HG03108 (cell line): ENCODE results near the gene MON1B.
A peak's percentile ranks its signal among the peaks of the same experiment; 100 is the strongest.

Experiments used
- ATAC-seq: cut with Tn5 transposase; IDR thresholded peaks from one replicate; pipeline ENCODE4 v1.9.1; 2021; ENCODE audit warnings: moderate library complexity; ENCODE audit not compliant: unreplicated experiment

MON1B gene

GRCh38 chr16:77195411-77195810 lies 4.4 kb downstream of the MON1B start:
- no peak for ATAC-seq

GRCh38 chr16:77197747-77198146 lies 6.8 kb downstream of the MON1B start:
- no peak for ATAC-seq

DNA sequence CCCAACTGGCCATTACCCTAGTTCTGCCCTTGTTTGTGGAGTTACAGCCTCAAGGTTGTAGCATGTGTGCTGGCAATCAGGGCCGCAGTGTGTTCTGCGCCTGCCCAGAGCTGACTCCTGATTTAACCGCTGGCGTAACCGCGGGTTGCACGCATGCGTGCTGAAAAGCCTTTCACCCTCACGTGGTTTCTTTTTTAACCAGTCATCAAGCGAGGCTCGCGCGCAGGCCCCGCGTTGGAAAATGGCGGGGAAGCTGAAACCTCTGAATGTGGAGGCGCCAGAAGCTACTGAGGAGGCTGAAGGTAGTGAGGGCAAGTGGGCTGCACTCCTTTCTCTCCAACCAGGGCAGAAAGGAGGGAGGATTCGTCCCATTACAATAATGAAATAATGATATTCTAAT lies 8.2 kb downstream of the MON1B start, which contains the start of gene SYCE1L:
Gene SYCE1L (plus strand): TSS at position 198 of the 400 bp plus-strand sequence. CDS start 44 bp downstream, at position 242.
- ATAC-seq = no peak

DNA sequence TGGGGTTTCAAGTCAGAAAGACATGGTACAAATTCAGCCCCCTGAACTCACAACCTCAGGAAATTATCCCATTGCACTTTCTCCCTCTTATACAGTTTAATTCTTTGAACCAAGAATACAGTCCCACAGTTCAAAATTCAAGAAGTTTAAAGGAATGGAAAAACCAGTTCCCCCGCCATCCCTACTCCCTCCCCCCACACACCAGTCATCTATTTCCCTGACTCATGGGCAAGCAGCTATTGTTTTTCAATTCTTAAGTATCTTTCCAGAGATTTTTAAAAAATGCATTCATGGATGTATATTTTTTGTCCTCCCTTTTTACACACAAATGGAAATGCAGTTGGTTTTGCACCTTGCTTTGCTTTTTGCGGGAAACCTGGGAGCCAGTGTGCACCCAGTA lies 15.5 kb downstream of the MON1B start:
- ATAC-seq = no peak

- no peak for ATAC-seq
Observed at GRCh38 chr16:77207030-77207429, 16.0 kb downstream of the MON1B start.

DNA sequence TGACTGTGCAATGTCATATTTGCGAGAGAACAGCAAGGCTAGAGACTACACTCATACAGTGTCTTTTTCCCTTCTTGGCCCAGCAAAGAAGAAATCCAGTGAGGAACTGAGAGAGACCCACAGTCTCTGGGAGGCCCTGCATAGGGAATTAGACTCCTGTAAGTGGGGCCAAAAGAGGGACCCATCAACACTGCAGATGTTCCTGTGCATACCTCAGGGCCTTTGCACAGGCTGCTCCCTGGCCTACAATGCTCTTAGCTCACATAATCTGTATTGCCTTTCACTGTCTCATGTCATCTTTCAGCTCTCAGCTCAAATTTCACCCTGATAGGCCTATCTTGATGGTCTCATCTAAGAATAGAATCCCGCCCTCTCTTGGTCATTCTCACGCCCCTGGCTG lies 17.4 kb downstream of the MON1B start:
- ATAC-seq = no peak

DNA sequence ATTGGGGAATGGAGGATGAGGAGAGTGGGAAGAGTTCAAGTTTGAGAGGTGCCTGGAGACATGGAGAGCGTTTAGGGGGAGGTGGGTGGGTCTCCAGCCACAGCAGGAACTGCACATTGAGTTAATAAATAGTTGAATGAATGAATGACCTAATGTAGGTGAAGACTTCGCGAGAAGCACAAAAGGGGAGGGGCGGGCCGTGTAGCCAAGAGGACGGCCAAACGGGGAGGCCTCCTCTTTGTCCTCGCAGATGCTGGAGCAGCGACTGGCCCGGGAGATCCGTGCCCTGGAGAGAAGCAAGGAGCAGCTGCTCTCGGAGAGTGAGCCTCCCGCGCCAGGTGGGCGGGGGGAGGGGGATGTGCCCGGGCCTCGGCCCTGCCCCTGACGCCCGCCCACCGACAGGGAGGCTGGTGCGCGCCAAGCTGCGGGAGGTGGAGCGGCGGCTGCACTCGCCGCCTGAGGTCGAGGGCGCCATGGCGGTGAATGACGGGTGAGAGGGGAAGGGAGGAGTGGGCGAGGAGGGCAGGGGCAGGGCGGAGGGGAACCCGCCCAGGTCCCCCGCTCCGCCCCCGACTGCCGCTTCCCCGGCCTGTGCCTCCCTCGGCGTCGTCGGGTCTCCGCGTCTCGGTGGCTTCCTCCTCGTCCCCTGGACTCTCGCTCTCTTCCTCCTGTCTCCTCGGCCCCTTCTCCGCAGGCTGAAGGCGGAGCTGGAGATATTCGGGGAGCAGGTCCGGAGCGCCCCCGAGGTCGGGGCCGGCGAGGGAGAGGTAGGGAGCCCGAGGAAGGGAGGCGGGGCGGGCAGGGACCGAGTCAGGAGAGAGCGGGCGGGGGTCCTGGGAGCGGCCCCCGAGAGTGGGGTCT lies 21.1 kb downstream of the MON1B start:
- peak; percentile 71 for ATAC-seq

DNA sequence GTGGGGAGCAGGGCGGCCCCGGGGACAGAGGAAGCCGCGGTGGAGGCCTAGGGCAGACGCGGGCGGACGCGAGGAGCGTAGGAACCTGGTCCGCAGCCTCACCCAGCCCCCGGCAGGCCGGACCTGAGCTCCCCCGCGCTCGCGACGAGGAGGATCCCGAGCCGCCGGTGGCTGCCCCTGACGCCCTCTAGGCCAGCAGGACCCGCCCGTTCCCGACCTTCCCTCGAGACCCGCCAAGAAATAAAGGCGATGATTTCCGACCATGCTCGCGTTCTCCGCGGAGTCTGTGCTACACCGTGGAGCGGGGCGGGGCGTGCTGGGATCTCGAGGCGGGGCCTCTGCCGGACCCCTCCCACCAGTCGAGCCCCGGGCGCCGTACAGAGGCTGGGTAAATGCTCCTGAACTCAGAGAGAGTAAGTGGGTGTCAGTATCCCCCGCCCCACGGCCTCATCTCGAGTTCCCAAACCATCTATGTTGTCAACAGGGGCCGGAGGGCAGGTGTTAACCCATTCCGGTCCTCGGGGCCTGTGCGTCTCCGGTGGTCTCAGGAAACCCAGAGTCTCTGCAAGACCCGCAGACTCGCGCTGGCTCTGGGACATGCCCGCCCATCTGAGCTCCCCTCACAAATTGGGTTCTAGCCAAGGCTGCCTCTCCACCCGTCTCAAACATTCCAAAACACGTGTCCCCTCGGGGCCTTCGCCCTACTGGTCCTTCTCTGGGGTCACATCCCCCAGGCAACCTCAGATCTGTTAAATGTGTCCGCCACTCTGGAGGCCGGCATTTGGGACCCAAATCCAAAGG lies 22.0 kb downstream of the MON1B start:
- ATAC-seq = peak; percentile 71

DNA sequence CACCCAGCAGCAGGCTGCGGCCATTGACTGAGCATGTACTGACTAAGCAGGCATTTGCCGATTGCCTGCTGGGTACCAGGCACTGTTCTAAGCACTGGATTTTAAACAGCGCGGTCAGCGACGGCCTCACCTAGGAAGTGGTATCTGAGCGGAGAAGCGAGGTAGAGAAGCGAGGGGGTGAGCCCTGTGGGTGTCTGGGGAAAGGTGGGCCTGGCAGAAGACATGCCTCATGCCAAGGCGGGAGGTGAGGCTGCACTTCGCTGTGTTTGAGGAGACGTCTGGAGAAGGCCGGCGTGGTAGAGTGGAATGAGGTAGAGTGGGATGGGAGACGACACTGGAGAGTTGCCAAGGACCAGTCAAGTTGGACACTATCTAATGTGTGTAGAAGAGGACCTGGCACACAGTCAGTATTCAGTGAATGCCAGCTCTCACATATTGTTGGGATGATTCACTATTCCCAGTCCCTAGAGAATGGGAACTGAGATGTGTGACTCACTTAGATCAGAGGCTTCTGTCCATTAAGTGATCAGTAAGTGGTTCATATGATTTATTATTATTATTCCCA lies 22.6 kb downstream of the MON1B start:
- no peak for ATAC-seq

DNA sequence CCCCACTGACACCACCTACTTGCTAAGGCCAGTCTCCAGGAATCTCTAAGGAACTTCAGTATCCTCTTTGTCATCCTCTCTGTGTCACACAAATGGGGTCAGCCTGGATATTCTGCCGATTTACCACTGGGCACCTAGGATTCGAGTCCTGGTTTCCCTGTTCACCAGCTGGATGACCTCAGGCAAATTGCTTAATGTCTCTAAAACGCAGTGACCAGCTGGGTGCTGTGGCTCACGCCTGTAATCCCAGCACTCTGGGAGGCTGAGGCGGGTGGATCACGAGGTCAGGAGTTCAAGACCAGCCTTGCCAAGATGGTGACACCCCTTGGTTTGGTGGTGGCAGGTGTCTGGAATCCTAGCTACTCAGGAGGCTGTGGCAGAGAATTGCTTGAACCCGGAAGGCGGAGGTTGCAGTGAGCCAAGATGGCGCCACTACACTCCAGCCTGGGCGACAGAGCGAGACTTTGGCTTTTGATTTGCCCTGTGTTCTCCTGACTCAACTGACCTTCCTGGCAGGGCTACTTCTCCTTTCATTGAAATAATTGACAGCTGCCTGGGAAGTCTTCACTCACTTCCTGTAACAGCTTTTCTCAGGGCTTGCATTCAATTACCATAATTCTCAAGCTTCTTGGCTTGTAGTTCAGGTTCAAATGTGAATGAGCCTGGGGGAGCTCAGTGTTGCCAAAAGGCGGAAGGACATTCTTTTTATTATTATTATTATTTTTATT lies 23.6 kb downstream of the MON1B start:
- ATAC-seq = no peak

- no peak for ATAC-seq
Observed at GRCh38 chr16:77219437-77219836, 28.4 kb downstream of the MON1B start.

GRCh38 chr16:77220427-77220826 lies 29.4 kb downstream of the MON1B start:
- ATAC-seq = peak; percentile 62

DNA sequence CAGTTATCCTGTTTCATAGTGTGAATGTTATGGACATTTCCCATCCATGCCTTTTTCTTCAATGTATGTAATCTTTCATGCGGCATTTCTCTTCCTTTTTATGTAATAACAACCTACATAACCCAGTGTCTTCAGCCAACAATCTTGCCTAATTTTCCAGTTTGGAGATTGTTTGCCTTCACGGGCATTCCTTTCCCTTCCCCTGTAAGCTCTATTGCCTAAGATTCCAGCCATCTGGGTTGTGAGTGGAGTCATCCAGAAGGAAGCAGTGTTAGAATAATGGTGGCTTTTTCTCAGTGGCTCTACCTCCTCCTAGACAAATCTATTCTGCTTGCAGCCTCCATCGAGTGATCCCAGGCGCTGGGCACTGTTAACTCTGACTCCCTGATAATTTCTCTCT lies 30.5 kb downstream of the MON1B start:
- ATAC-seq = no peak

GRCh38 chr16:77223184-77223583 lies 32.2 kb downstream of the MON1B start:
- no peak for ATAC-seq

DNA sequence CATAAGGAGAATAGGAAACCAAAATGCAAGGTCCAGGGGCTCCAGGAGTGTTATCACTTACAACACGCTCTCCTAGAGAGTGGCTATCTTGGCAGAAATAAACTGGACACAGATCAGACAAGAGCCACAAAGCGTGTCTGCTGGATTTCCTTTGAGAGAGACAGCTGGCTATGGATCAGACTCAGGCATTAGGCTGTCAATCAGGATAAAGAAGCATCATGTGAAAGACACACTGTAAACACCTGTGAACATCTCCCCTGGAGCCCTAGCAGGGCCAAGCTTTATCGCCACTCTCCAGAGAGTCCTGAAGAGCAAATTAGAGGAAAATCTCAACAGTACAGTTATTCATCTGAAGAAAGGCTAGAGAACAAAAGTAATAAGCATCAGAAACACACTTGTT lies 34.2 kb downstream of the MON1B start:
- ATAC-seq = no peak

DNA sequence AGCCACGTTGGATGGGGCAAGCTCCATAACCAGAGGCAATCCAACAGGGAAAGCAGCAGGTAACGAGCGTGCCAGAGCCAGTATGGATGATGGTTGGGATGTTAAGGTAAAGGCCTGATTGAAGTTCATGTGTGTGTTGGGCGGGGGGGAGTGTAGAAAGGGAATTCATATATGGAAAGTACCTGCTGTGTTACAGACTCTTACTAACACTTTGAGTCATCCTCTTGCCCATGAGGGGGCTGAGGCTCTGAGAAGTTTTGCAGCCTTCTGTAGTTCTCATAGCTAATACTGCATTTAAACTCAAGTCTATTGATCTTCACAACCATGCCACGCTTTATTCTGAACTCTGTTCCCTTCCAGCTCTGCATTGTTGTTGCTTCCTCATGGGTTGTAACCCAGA lies 36.8 kb downstream of the MON1B start:
- ATAC-seq = peak; percentile 75

- ATAC-seq = no peak
Observed at GRCh38 chr16:77231047-77231446, 40.1 kb downstream of the MON1B start.

DNA sequence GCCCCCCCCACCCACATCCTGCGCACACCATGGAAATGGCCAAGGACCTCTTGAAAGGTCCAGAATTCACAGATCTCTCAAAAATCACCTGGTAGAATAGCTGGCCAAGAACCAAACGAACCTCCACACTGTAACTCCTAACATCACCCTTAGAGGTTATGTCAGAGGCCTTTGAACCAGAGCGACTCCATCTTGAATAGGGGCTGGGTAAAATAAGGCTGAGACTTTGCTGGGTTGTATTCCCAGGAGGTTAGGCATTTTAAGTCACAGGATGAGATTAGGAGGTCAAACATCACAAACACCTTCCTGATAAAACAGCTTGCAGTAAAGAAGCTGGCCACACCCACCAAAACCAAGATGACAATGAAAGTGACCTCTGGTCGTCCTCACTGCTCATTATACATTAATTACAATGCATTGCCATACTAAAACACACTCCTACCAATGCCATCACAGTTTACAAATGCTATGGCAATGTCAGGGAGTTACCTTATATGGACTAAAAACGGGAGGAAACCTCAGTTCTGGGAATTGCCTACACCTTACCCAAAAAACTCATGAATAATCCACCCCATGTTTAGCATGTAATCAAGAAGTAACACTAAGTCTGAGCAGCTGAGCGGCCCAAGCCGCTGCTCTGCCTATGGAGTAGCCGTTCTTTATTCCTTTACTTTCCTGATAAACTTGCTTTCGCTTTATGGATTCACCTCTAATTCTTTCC lies 43.0 kb downstream of the MON1B start:
- no peak for ATAC-seq

GRCh38 chr16:77234611-77235010 lies 43.6 kb downstream of the MON1B start:
- ATAC-seq = no peak

DNA sequence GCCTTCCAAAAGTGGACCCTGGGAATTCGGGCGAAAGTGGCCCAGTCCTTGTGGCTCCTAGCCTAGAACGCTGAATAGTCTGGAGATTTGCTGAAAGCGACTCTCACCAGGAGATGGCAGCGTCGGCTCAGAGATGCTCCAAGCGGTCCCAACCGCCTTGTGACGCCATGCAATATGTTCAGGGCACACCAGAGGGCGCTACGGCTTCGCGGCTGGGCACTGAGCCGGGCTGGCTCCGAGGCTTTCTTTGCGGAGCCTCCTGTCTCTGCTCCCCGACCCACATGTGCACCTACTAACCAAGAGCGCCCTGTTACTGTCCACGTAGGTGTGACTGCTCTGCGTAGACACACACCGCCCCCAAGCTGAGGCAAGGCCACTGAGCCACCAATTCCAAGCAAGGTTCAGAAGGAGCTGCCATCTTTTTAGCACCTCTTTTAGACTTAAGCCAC lies 45.1 kb downstream of the MON1B start:
- peak; percentile 96 for ATAC-seq
